ENCODE data around the gene ZFYVE28. TPM values are rescaled to one million over a fixed set of nuclear protein-coding genes. Genes with fewer than 3 reads are reported as not detected.

Gene ZFYVE28
- total and polyA plus RNA-seq, 10 of the 15 experiments (the other 5 are each of a cell fraction or from before 2014, with no cell fraction given): 0.06 to 1.9 (median 0.22) TPM; not detected in 1

- peak in 2 of 3 experiments; percentile 22 to 51; a peak in 4 of 6 replicates for TF ChIP-seq CTCF (IDR thresholded peaks at IDR 0.05 in 2 of 3, conservative IDR thresholded peaks at IDR 0.05 in 1 of 3; ENCODE audit: control insufficient read depth in 2 of 3, extremely low read depth in 1 of 3, insufficient read depth in 1 of 3, low read depth in 3 of 3, low read length in 3 of 3)
- TF ChIP-seq E2F4 (IDR thresholded peaks at IDR 0.05; ENCODE audit: low read depth, low read length): no peak
- no peak for TF ChIP-seq MAX (IDR thresholded peaks at IDR 0.05; ENCODE audit: low read depth, low read length)
- no peak for TF ChIP-seq JUND (IDR thresholded peaks at IDR 0.05; ENCODE audit: low read depth, low read length)
- TF ChIP-seq NBN (IDR thresholded peaks at IDR 0.05): peak; percentile 83
- no peak for TF ChIP-seq PRDM15 (CRISPR knock-in tag; IDR thresholded peaks at IDR 0.05)
- TF ChIP-seq TCF12 (IDR thresholded peaks at IDR 0.05; ENCODE audit: low read depth, low read length): no peak
- TF ChIP-seq STAT1 (conservative IDR thresholded peaks at IDR 0.05): no peak
- peak; percentile 64; the same call in 1 of the 2 replicates for TF ChIP-seq SPI1 (IDR thresholded peaks at IDR 0.05; ENCODE audit: borderline replicate concordance, insufficient read depth, low read depth, low read length)
- no peak for TF ChIP-seq JUNB (IDR thresholded peaks at IDR 0.05)
- TF ChIP-seq MLLT1 (IDR thresholded peaks at IDR 0.05): peak; percentile 60; the same call in 1 of the 2 replicates
- no peak for TF ChIP-seq GABPA (IDR thresholded peaks at IDR 0.05; ENCODE audit: low read depth)
- no peak for TF ChIP-seq MEF2A (IDR thresholded peaks at IDR 0.05; ENCODE audit: insufficient read depth, low read depth, low read length)
- TF ChIP-seq SMC3 (IDR thresholded peaks at IDR 0.05; ENCODE audit: borderline replicate concordance, low read length): peak; percentile 36; the same call in 1 of the 2 replicates
- peak; percentile 39; the same call in 1 of the 2 replicates for TF ChIP-seq RAD21 (IDR thresholded peaks at IDR 0.05; ENCODE audit: insufficient read depth, low read depth, low read length)
- TF ChIP-seq HDGF (IDR thresholded peaks at IDR 0.05): peak; percentile 81; the same call in 1 of the 2 replicates
- TF ChIP-seq SMARCA5 (IDR thresholded peaks at IDR 0.05): no peak
- no peak for TF ChIP-seq SMAD5 (IDR thresholded peaks at IDR 0.05; ENCODE audit: low read depth)
- no peak for TF ChIP-seq ATF7 (IDR thresholded peaks at IDR 0.05; ENCODE audit: low read depth)
- TF ChIP-seq SUZ12 (IDR thresholded peaks at IDR 0.05; ENCODE audit: unreplicated experiment): no peak
Observed at GRCh38 chr4:2243681-2244380, 174.6 kb downstream of the ZFYVE28 start (continued).

Measured in GM12878 (cell line).